ENCODE data around the gene ANLN. TPM values are rescaled to one million over a fixed set of nuclear protein-coding genes. Genes with fewer than 3 reads are reported as not detected.

Gene ANLN
- total and polyA plus RNA-seq, 9 of the 15 experiments (the other 6 are each of a cell fraction or from before 2014, with no cell fraction given): 18.1 to 66.2 (median 38.7) TPM

- TF ChIP-seq EP300 (IDR thresholded peaks at IDR 0.05; ENCODE audit: low read length) (0 out of 2 replicates have a peak, but pooled peaks have one; percentile 16), ELF4 (CRISPR knock-in tag; IDR thresholded peaks at IDR 0.05) (no peak), MCM5 (IDR thresholded peaks at IDR 0.05; ENCODE audit: low read depth) (no peak), MYC (IDR thresholded peaks at IDR 0.05; ENCODE audit: low read depth, low read length) (peak; percentile 9; the same call in 1 of the 2 replicates), MYC (CRISPR knock-in tag; IDR thresholded peaks at IDR 0.05; ENCODE audit: borderline replicate concordance, low read depth) (no peak), ZEB2 (IDR thresholded peaks at IDR 0.05) (no peak), RB1 (IDR thresholded peaks at IDR 0.05; ENCODE audit: low read depth) (peak; percentile 39), ARID2 (IDR thresholded peaks at IDR 0.05) (no peak), ZNF395 (CRISPR knock-in tag; IDR thresholded peaks at IDR 0.05) (no peak), SUPT5H (IDR thresholded peaks at IDR 0.05) (peak; percentile 56; the same call in 1 of the 2 replicates), MAX (CRISPR knock-in tag; IDR thresholded peaks at IDR 0.05) (no peak; the same call in 1 of the 2 replicates), ZNF57 (CRISPR knock-in tag; IDR thresholded peaks at IDR 0.05) (no peak), NFE2 (IDR thresholded peaks at IDR 0.05; ENCODE audit: low read depth) (0 out of 2 replicates have a peak, but pooled peaks have one; percentile 27), ZNF212 (CRISPR knock-in tag; IDR thresholded peaks at IDR 0.05) (no peak), FOXP4 (CRISPR knock-in tag; IDR thresholded peaks at IDR 0.05; ENCODE audit: borderline replicate concordance) (peak; percentile 88; the same call in 1 of the 2 replicates), MNT (conservative IDR thresholded peaks at IDR 0.05) (peak in 1 of 2 experiments; percentile 25; a peak in 1 of 4 replicates), NBN (IDR thresholded peaks at IDR 0.05; ENCODE audit: low read depth) (0 out of 2 replicates have a peak, but pooled peaks have one; percentile 49), HDAC2 (IDR thresholded peaks at IDR 0.05) (no peak), TAF9B (IDR thresholded peaks at IDR 0.05; ENCODE audit: partially characterized antibody) (peak; percentile 52), ARID1B (IDR thresholded peaks at IDR 0.05) (no peak; the same call in 1 of the 2 replicates), ZFX (CRISPR knock-in tag; IDR thresholded peaks at IDR 0.05) (peak; percentile 98), ZNF511 (CRISPR knock-in tag; IDR thresholded peaks at IDR 0.05) (peak; percentile 86; the same call in 1 of the 2 replicates), TCFL5 (CRISPR knock-in tag; conservative IDR thresholded peaks at IDR 0.05) (no peak), YBX1 (IDR thresholded peaks at IDR 0.05) (no peak)
Measured at GRCh38 chr7:36390199-36391090, 783 bp downstream of the ANLN start (continued).
